Pancreas (tissue), 10 donors: Measurements from ENCODE around the gene TPP1. TPM values are rescaled to one million over a fixed set of nuclear protein-coding genes. Genes with fewer than 3 reads are reported as not detected.
A peak's percentile ranks its signal among the peaks of the same experiment; 100 is the strongest.

ENCODE experiments used
- ATAC-seq, 4 donors: fragments of 200-7000 bp; cut with Tn5 transposase; one replicate each; pipeline versions ENCODE4 v1.8.0 to v1.9.1; 2020; ENCODE audit warnings: mild to moderate bottlenecking in 4 of 4, moderate library complexity in 4 of 4
- DNase-seq, 6 donors: peaks; one replicate each; pipeline ENCODE4 v3.0.0-alpha.2; 2020
- FAIRE-seq: peaks from 2 replicates; lab custom pipeline; 2012; peaks lifted over from hg19 to GRCh38; lab: Jason Lieb, UNC
- H3K27ac ChIP-seq, 4 donors: fragments of 200-600 bp; sonication (generic); 1 replicate in 3 of 4; 2 replicates in 1 of 4; pipeline versions ENCODE4 v1.5.0 to v1.8.0; 2020
- H3K27me3 ChIP-seq, 4 donors: fragments of 200-600 bp; one replicate each; pipeline ENCODE4 v1.8.0; 2021
- H3K36me3 ChIP-seq, 3 donors: fragments of 200-600 bp; sonication (generic) in 1 of 3; one replicate each; pipeline versions ENCODE4 v1.5.0 to v1.8.0; 2020 to 2021
- H3K4me1 ChIP-seq, 3 donors: fragments of 200-600 bp; one replicate each; pipeline ENCODE4 v1.8.0; 2021
- H3K4me3 ChIP-seq, 4 donors: fragments of 200-600 bp; sonication (generic) in 2 of 4; one replicate each; pipeline versions ENCODE4 v1.5.0 to v1.8.0; 2020 to 2021
- H3K9me3 ChIP-seq, 4 donors: fragments of 200-600 bp; one replicate each; pipeline ENCODE4 v1.8.0; 2021
- WGBS, 2 donors: extraction: QIAGEN DNeasy Blood & Tissue Kit; methylation state at CpG; one replicate each; pipeline ENCODE4 v1.1.7; 2013; 5-methylcytosine and 5-hydroxymethylcytosine counted together
- intact Hi-C, 3 donors: fragments of 100-400 bp; cut with DNase I; formaldehyde crosslinking; loops; one replicate each; pipeline versions ENCODE4 v1.11.1 to v1.14.2; 2022
- polyA plus RNA-seq, 2 donors: library from polyadenylated mRNA; stranded (reverse); fragments of 200-250 nt; gene quantifications; one replicate each; pipeline ENCODE4 v1.2.3, GENCODE V29; 2013
- total RNA-seq, 6 donors: library from RNA; stranded (reverse); fragmentation: NEBNext Ultra II Directional in 4 of 6; extraction: Animal tissue kit (Norgen Biotek cat#: 25700) in 4 of 6; gene quantifications; one replicate each; pipeline versions ENCODE4 v1.2.1 to v1.2.4, GENCODE V29; 2021 to 2023
- TF ChIP-seq, protein P1 (sequence below), 4 donors: fragments of 200-600 bp; sonication (generic) in 3 of 4; IDR thresholded peaks; one replicate each; pipeline versions ENCODE4 v1.5.0 to v1.8.0; 2021; ENCODE audit warnings: antibody characterized with exemption in 4 of 4
- donor health status: healthy with polysubstance abuse.
- donor health status: DM: no; HTN: no; CAD: no; lungs with moderate emphysema.
- donor health status: DM: no; HTN: no; CAD: no.
- donor health status: control.
- donor health status: control.
- donor health status: Bipolar disorder and iron deficiency.
- donor health status: DM: yes; HTN: yes; CAD: no.
- donor health status: DM: no; HTN: no; CAD: no.
- donor health status: DM: no; HTN: no; CAD: no.
- donor health status: DM: yes; HTN: yes; CAD: no.

Gene TPP1
- total and polyA plus RNA-seq, 8 donors = 19.6 to 88.6 (median 24.6) TPM

DNA sequence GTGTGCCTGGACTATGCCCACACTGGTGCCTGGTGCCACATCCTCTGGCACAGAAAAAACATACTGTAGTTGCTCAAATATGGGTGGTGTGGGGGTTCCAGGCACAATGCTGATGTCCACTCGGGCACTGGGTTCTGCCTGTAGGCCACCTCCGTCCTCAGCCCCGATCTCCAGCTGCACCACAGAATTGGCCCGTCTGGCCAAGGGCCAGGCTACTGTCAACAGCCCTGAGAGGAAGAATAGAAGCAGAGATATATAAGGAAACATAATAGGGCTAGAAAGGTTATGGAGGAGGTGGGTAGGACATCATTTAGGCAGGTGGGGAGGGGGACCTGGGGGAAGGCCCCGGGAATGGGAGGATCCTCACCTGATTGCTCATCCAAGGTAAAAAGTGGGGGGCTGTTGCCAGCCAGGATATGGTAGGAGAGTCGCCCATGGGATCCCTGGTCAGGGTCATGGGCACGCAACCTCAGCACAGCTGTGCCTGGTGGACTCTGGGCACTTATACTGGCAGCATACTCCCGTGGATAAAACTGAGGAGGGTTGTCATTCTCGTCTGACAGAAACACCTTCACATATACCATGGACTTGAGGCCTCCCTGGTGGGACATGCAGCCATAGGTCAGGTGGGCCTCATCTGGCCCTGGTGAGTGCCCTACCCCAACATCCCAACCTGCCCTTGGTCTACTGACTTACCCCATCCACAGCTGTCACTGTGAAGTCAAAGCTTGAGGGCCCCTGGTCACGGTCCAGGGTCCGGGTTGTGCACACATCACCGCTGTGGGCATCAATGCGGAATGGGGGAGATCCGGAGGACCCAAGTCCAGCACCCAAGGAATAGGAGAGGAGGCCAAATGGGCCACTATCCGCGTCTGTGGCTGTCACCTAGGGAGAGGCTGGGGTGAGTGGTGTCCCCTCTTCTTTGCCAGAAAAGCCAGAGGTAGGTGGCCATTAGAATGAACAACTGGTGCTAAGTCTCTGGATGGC is 14.5 kb upstream of the TPP1 start:
- no peak for ATAC-seq
- peaks cover 0 to 21% (median 18%) of the 10 kb centered on the region in 3 donors for H3K4me1 ChIP-seq
- H3K36me3 ChIP-seq = no peaks in the 10 kb centered on the region
- intact Hi-C loops = no loop called here
- no peak for FAIRE-seq
- peak overlapping the region in 2 of 4 donors; percentile 42 to 67 for H3K27ac ChIP-seq
- 90% methylated on average over 16 of the region's 16 CpGs for WGBS, 2 donors
- TF ChIP-seq, protein P1, sequence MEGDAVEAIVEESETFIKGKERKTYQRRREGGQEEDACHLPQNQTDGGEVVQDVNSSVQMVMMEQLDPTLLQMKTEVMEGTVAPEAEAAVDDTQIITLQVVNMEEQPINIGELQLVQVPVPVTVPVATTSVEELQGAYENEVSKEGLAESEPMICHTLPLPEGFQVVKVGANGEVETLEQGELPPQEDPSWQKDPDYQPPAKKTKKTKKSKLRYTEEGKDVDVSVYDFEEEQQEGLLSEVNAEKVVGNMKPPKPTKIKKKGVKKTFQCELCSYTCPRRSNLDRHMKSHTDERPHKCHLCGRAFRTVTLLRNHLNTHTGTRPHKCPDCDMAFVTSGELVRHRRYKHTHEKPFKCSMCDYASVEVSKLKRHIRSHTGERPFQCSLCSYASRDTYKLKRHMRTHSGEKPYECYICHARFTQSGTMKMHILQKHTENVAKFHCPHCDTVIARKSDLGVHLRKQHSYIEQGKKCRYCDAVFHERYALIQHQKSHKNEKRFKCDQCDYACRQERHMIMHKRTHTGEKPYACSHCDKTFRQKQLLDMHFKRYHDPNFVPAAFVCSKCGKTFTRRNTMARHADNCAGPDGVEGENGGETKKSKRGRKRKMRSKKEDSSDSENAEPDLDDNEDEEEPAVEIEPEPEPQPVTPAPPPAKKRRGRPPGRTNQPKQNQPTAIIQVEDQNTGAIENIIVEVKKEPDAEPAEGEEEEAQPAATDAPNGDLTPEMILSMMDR (IDR thresholded peaks at IDR 0.05) = no peak
- H3K9me3 ChIP-seq = no peaks in the 10 kb centered on the region
- no peak overlapping the region for H3K4me3 ChIP-seq
- peak in 1 of 6 donors; percentile 19 for DNase-seq
- no peaks in the 10 kb centered on the region for H3K27me3 ChIP-seq

DNA sequence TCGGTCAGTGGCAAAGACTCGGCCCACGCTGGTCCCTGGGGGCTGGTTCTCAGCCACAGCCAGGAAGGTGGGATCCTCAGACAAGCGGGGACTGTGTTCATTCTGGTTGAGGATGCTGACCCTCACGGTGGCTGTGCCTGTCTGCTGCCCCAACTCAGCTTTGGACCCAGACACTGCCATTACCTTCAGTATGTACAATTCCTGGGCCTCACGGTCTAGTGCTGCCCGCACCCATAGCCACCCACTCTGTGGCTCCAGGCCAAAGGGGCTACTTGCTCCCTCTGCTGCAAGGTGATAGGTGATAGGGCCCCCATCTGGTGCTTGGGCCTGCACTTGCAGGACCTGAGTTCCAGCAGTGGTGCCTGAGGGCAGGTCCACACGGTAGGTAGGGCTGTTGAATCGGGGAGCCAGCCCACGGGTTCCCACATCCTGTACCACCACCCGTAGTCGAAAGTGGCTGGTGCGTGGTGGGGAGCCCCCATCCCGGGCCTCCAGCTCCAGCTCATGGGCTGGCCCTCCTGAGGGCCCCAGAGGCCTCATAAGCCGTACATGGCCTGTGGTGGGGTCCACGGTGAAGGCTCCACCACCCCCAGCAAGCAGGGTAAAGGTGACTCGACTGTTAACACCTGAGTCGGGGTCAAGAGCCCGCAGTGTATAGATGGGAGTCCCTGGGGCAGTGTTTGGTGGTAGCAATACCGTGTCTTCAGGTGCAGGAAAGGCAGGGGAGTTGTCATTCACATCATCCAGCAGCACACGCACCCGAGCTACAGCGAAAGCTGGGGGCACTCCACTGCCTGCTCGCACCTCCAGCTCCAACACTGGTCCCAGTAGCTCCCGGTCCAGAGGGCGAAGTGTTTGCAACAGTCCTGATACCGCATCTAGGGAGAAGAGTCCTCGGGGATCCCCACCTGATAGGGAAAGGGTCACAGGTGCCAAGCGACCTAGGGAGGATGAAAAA is 13.2 kb upstream of the TPP1 start:
- intact Hi-C loops = no loop called here
- TF ChIP-seq, protein P1 (IDR thresholded peaks at IDR 0.05) = no peak
- Histone ChIP-seq H3K4me1 (peaks cover 0 to 11% (median 8%) of the 10 kb centered on the region in 3 donors), H3K27me3 (no peaks in the 10 kb centered on the region), H3K4me3 (no peak overlapping the region), H3K36me3 (no peaks in the 10 kb centered on the region), H3K27ac (no peak overlapping the region), H3K9me3 (no peaks in the 10 kb centered on the region)
- FAIRE-seq (no peak), ATAC-seq (no peak), DNase-seq (peak in 1 of 6 donors; percentile 52)
- WGBS, 2 donors = 94 to 95% methylated on average over 29 of the region's 29 CpGs

DNA sequence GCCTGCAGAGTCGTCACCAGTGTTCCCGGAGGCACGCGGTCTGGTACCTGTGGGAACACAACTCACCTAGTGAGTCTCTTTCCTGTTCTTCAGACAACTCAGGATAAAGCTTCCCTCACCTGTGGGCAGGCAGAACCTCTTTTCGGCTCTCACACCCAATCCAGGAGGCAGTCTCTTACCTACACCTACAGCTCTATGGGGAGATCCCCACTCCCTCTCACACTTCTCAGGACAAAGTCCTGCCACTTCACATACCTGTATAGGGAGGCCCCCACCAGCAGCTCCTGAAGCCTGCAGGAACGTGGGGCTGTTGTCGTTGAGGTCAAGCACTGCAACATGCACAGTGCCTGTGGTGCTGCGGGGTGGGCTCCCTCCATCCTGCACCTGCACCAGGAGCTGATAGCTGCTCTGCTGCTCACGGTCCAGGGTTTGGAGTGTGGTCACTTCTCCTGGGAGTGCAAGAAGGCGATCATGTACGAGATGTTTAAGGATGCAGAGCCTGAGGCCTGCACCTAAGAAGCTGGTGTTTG is 12.2 kb upstream of the TPP1 start:
- Histone ChIP-seq H3K4me1 (peaks cover 0 to 11% (median 8%) of the 10 kb centered on the region in 3 donors), H3K9me3 (no peaks in the 10 kb centered on the region), H3K36me3 (no peaks in the 10 kb centered on the region), H3K27me3 (no peaks in the 10 kb centered on the region), H3K27ac (no peak overlapping the region), H3K4me3 (no peak overlapping the region)
- intact Hi-C loops = no loop called here
- TF ChIP-seq, protein P1 (IDR thresholded peaks at IDR 0.05) = no peak
- 92 to 98% methylated on average over 11 of the region's 11 CpGs for WGBS, 2 donors
- no peak for DNase-seq
- no peak for ATAC-seq
- no peak for FAIRE-seq

DNA sequence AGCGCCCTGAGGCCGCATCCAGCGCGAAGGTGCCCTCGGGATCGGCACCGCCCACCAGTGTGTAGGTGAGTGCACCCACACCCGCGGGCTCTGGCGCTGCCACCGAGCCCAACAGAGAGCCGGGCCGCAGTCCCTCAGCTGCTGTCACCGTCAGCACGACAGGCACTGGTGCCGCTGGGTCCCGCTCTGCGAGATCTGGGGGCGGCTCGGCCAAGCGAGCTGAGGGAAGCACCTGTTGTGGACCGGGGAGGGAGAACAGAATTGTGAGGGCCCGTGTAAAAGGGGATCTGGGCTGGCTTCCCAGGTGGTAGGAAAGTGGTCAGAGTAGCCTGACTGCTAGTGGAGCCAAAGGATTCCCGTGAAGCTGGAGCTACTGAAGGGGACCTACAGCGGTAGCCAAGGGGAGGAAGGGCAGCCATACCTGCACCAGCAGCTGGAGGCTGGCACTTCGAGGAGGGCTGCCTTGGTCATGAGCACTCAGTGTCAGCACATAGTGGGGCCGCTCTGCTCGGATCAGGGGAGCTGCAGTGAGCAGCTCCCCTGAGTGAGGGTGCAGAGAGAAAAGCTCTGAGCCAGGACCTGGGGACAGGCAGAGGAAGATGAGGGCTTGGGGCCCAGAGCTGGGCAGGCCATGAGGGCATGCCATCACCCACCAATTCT is 11.5 kb upstream of the TPP1 start:
- Histone ChIP-seq H3K27ac (no peak overlapping the region), H3K4me3 (peak overlapping the region; percentile 9 to 52 (median 22)), H3K4me1 (peaks cover 0 to 7% (median 5%) of the 10 kb centered on the region in 3 donors), H3K36me3 (no peaks in the 10 kb centered on the region), H3K27me3 (no peaks in the 10 kb centered on the region), H3K9me3 (no peaks in the 10 kb centered on the region)
- no peak for FAIRE-seq
- ATAC-seq = peak; percentile 3 to 36 (median 14)
- 31 to 48% methylated on average over 28 of the region's 28 CpGs for WGBS, 2 donors
- intact Hi-C loops = no loop called here
- TF ChIP-seq, protein P1 (IDR thresholded peaks at IDR 0.05) = no peak
- DNase-seq = peak in 3 of 6 donors; percentile 11 to 64 (median 40)
